IMR-90 (cell line): ENCODE measurements around the gene SCARF2.

Experiments used
- BHLHE40 ChIP-seq: fragments of 150-350 bp; IDR thresholded peaks from 2 replicates; pipeline ENCODE4 v1.6.1; 2016; ENCODE audit warnings: mild to moderate bottlenecking, low read depth, low read length
- CEBPB ChIP-seq: IDR thresholded peaks from 2 replicates; pipeline ENCODE4 v1.6.1; 2012; ENCODE audit warnings: low read depth, low read length, improper control_type of control experiment
- CHD1 ChIP-seq: IDR thresholded peaks from 2 replicates; pipeline ENCODE4 v1.6.1; 2012; ENCODE audit warnings: low read depth, low read length, improper control_type of control experiment
- CTCF ChIP-seq: conservative IDR thresholded peaks from 2 replicates; pipeline ENCODE4 v1.5.1; 2012; ENCODE audit warnings: mild to moderate bottlenecking, low read depth, low read length, improper control_type of control experiment
- FOS ChIP-seq: fragments of 150-350 bp; IDR thresholded peaks from 2 replicates; pipeline ENCODE4 v1.6.1; 2016; ENCODE audit warnings: low read depth, low read length
- MAFK ChIP-seq: IDR thresholded peaks from 2 replicates; pipeline ENCODE4 v1.6.1; 2012; ENCODE audit warnings: low read depth, low read length, improper control_type of control experiment
- MXI1 ChIP-seq: IDR thresholded peaks from 2 replicates; pipeline ENCODE4 v1.6.1; 2012; ENCODE audit warnings: low read depth, mild to moderate bottlenecking, low read length, moderate library complexity, borderline replicate concordance
- POLR2A ChIP-seq: IDR thresholded peaks from 2 replicates; pipeline ENCODE4 v1.6.1; 2012; ENCODE audit warnings: mild to moderate bottlenecking, low read depth, low read length
- RAD21 ChIP-seq: IDR thresholded peaks from 2 replicates; pipeline ENCODE4 v1.6.1; 2012; ENCODE audit warnings: low read length, improper control_type of control experiment
- RCOR1 ChIP-seq: IDR thresholded peaks from 2 replicates; pipeline ENCODE4 v1.6.1; 2012; ENCODE audit warnings: mild to moderate bottlenecking, low read length, improper control_type of control experiment; ENCODE audit not compliant: insufficient replicate concordance
- RFX5 ChIP-seq: IDR thresholded peaks from 2 replicates; pipeline ENCODE4 v1.8.0; 2012; ENCODE audit warnings: low read depth, mild to moderate bottlenecking, low read length, moderate library complexity
- SMC3 ChIP-seq: fragments of 150-350 bp; IDR thresholded peaks from 2 replicates; pipeline ENCODE4 v1.6.1; 2016; ENCODE audit warnings: low read depth, mild to moderate bottlenecking, antibody characterized with exemption, low read length, moderate library complexity
- USF2 ChIP-seq: fragments of 150-350 bp; IDR thresholded peaks from 2 replicates; pipeline ENCODE4 v1.6.1; 2017; ENCODE audit warnings: mild to moderate bottlenecking, antibody characterized with exemption, low read length, low read depth

- TF ChIP-seq CTCF: no peak
- no peak for TF ChIP-seq POLR2A
- TF ChIP-seq RAD21: no peak
- TF ChIP-seq MAFK: 0 out of 2 replicates have a peak, but pooled peaks have one; percentile 32
- no peak for TF ChIP-seq MXI1
- TF ChIP-seq RFX5: no peak
- TF ChIP-seq USF2: no peak
- no peak for TF ChIP-seq SMC3
- TF ChIP-seq CEBPB: no peak
- no peak for TF ChIP-seq RCOR1
- no peak for TF ChIP-seq CHD1
- no peak for TF ChIP-seq FOS
- TF ChIP-seq BHLHE40: no peak
These were observed 15.6 kb upstream of the SCARF2 start for GRCh38 chr22:20453222-20453621.
